ENCODE results near the gene MOV10L1.

The MOV10L1 gene

DNA sequence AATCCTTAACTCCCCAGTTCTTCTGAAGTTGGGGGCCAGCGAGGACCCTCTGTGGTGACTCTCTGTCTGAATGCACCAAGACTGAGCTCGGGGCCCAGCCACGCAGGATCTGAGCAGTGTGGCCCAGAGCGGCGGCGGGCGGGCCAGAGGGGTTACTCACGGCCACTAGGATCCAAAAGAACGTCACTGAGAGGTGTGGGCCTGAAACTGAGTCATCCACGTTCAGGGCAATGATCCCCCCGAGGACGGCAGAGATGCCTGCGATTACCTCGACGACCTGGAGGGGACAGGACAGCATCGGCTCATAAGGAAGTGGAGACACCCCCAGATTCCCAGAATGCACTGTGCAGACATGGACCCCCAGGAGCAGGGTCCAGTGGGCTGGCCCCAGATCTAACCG is 15.8 kb upstream of the MOV10L1 start:
- no peaks in the 10 kb centered on the region for H4K20me1 ChIP-seq (ENCODE audit: insufficient read depth, low read length)
- TF ChIP-seq EZH2 (optimal IDR thresholded peaks at IDR 0.05; ENCODE audit: low read depth, low read length): no peak
- TF ChIP-seq EZH2phosphoT487 (IDR thresholded peaks at IDR 0.05; ENCODE audit: low read length): no peak
- TF ChIP-seq, protein P1, sequence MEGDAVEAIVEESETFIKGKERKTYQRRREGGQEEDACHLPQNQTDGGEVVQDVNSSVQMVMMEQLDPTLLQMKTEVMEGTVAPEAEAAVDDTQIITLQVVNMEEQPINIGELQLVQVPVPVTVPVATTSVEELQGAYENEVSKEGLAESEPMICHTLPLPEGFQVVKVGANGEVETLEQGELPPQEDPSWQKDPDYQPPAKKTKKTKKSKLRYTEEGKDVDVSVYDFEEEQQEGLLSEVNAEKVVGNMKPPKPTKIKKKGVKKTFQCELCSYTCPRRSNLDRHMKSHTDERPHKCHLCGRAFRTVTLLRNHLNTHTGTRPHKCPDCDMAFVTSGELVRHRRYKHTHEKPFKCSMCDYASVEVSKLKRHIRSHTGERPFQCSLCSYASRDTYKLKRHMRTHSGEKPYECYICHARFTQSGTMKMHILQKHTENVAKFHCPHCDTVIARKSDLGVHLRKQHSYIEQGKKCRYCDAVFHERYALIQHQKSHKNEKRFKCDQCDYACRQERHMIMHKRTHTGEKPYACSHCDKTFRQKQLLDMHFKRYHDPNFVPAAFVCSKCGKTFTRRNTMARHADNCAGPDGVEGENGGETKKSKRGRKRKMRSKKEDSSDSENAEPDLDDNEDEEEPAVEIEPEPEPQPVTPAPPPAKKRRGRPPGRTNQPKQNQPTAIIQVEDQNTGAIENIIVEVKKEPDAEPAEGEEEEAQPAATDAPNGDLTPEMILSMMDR (IDR thresholded peaks at IDR 0.05; ENCODE audit: low read length): no peak
- H3K4me3 ChIP-seq (ENCODE audit: low read length): no peak overlapping the region
- H3K9me2 ChIP-seq (replicated peaks; ENCODE audit: insufficient read depth, low read length): no peaks in the 10 kb centered on the region
- H3K79me2 ChIP-seq (ENCODE audit: low read length): no peaks in the 10 kb centered on the region
- H3K27me3 ChIP-seq (replicated peaks; ENCODE audit: insufficient read depth, low read length): peaks cover 65% of the 10 kb centered on the region
- no peak overlapping the region for H3K9ac ChIP-seq (ENCODE audit: low read length)
- no peaks in the 10 kb centered on the region for H3K4me1 ChIP-seq (ENCODE audit: low read length)
- no peak overlapping the region for H3K4me2 ChIP-seq (ENCODE audit: low read depth, low read length)
- H2AFZ ChIP-seq (ENCODE audit: low read length): no peak overlapping the region
- no peaks in the 10 kb centered on the region for H3F3A ChIP-seq (ENCODE audit: insufficient read depth, low read length)
- no peak overlapping the region for H3K27ac ChIP-seq (ENCODE audit: low read length)
- no peak for DNase-seq
- no peaks in the 10 kb centered on the region for H3K36me3 ChIP-seq (replicated peaks; ENCODE audit: insufficient read depth, low read length)
- H3K9me3 ChIP-seq (replicated peaks; ENCODE audit: insufficient read depth, low read length): no peaks in the 10 kb centered on the region

DNA sequence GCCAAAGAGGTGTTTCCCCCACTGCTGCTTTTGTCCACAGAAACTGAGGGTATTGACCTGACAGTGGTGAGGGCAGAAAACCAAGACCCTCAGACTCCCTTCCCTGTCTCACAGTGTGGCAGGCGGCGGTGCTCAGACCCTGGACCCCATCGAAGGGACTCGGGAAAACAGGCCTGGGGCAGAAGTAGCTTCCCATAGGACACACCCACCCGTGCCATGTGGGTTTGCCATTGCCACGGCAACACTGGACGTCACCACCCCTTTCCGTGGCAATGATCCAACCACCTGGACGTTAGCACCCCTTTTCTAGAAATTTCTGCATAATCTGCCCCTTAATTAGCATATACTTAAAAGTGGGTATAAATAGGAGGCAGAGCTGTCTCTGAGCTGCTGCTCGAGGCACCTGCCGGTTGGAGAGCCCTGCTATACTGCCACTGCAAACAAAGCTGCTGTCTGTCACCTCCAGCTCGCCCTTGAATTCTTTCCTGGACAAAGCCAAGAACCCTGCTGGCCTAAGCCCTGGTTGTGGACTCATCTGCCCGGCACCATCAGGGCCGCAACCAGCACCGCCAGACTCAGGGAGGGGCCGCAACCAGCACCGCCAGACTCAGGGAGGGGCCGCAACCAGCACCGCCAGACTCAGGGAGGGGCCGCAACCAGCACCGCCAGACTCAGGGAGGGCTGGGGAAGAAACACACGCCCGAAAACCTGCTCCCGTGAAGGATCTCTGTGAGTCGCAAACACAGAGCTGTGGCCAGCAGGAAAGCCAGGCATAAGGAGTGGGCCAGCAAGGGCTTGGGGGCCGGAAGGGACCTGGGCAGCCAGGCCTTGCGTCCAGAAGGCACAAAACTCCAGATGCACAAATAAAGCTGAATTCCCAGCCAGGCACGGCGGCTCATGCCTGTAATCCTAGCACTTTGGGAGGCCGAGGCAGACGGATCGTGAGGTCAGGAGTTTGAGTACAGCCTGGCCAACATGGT is 15.0 kb upstream of the MOV10L1 start:
- H3K9me3 ChIP-seq (replicated peaks; ENCODE audit: insufficient read depth, low read length): no peaks in the 10 kb centered on the region
- no peaks in the 10 kb centered on the region for H3F3A ChIP-seq (ENCODE audit: insufficient read depth, low read length)
- no peaks in the 10 kb centered on the region for H3K79me2 ChIP-seq (ENCODE audit: low read length)
- H2AFZ ChIP-seq (ENCODE audit: low read length): no peak overlapping the region
- no peaks in the 10 kb centered on the region for H3K4me1 ChIP-seq (ENCODE audit: low read length)
- H4K20me1 ChIP-seq (ENCODE audit: insufficient read depth, low read length): no peaks in the 10 kb centered on the region
- DNase-seq: no peak
- no peak for TF ChIP-seq EZH2phosphoT487 (IDR thresholded peaks at IDR 0.05; ENCODE audit: low read length)
- TF ChIP-seq, protein P1 (IDR thresholded peaks at IDR 0.05; ENCODE audit: low read length): no peak
- TF ChIP-seq EZH2 (optimal IDR thresholded peaks at IDR 0.05; ENCODE audit: low read depth, low read length): no peak
- no peaks in the 10 kb centered on the region for H3K36me3 ChIP-seq (replicated peaks; ENCODE audit: insufficient read depth, low read length)
- no peak overlapping the region for H3K9ac ChIP-seq (ENCODE audit: low read length)
- H3K27me3 ChIP-seq (replicated peaks; ENCODE audit: insufficient read depth, low read length): peaks cover 71% of the 10 kb centered on the region
- no peak overlapping the region for H3K27ac ChIP-seq (ENCODE audit: low read length)
- H3K4me3 ChIP-seq (ENCODE audit: low read length): no peak overlapping the region
- H3K4me2 ChIP-seq (ENCODE audit: low read depth, low read length): no peak overlapping the region
- no peaks in the 10 kb centered on the region for H3K9me2 ChIP-seq (replicated peaks; ENCODE audit: insufficient read depth, low read length)

DNA sequence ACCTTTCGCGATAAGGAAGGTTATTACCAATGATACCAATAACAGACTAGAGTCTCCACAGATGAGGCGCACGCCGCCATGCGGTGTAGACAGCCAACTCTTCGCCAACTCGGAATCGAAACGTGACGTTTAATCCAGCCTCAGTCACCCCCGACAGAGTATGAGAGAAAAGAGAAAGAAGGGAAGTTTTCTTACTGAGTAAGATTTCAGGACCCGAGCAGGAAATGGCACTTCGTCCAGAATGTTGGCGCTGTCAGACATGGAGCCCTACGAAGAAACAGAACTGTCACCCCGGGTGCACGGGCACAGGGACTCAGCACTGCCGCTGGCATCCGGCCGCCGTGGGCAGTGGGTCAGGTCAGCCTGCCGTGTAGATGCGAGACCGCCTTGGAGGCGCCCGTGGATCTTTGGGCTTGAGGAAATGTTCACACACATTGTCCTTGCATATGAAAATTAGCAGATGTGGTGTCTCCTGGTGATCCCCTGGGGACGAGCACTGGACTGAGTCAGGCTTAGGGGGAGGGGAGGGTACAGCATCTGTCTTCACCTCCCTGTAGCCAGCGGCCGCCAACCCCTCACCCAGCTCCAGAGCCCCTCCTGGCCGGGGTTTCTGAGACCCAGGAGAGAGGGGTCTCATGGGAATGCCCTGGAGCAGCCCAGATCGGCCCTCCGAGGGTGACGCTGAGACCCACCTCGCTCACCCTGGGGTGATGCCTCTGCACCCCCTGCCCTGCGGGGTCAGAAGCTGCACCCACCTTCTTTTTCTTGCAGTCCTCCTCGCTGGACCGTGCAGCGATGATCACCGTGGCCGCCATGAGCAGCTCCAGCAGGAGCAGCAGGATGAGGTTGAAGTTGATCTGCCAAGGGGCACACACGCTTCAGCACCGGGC is 12.9 kb upstream of the MOV10L1 start:
- no peak for DNase-seq
- Histone ChIP-seq H3K9ac (ENCODE audit: low read length) (no peak overlapping the region), H3K27ac (ENCODE audit: low read length) (no peak overlapping the region), H3K4me2 (ENCODE audit: low read depth, low read length) (no peak overlapping the region), H3F3A (ENCODE audit: insufficient read depth, low read length) (no peaks in the 10 kb centered on the region), H3K36me3 (replicated peaks; ENCODE audit: insufficient read depth, low read length) (no peaks in the 10 kb centered on the region), H3K9me3 (replicated peaks; ENCODE audit: insufficient read depth, low read length) (no peaks in the 10 kb centered on the region), H3K9me2 (replicated peaks; ENCODE audit: insufficient read depth, low read length) (no peaks in the 10 kb centered on the region), H3K79me2 (ENCODE audit: low read length) (no peaks in the 10 kb centered on the region), H2AFZ (ENCODE audit: low read length) (no peak overlapping the region), H4K20me1 (ENCODE audit: insufficient read depth, low read length) (no peaks in the 10 kb centered on the region), H3K27me3 (replicated peaks; ENCODE audit: insufficient read depth, low read length) (peaks cover 75% of the 10 kb centered on the region), H3K4me1 (ENCODE audit: low read length) (no peaks in the 10 kb centered on the region), H3K4me3 (ENCODE audit: low read length) (no peak overlapping the region)
- TF ChIP-seq EZH2 (optimal IDR thresholded peaks at IDR 0.05; ENCODE audit: low read depth, low read length) (no peak), EZH2phosphoT487 (IDR thresholded peaks at IDR 0.05; ENCODE audit: low read length) (no peak)
- TF ChIP-seq, protein P1 (IDR thresholded peaks at IDR 0.05; ENCODE audit: low read length): no peak

All from MM.1S (cell line).